ENCODE measurements around the gene ARL4A. TPM values are rescaled to one million over a fixed set of nuclear protein-coding genes. Genes with fewer than 3 reads are reported as not detected.
"Not testable (repeated sequence)": the region's sequence is repeated elsewhere in the genome, so short reads cannot be mapped to it uniquely, and the experiment has no call there.

Gene ARL4A
- total and polyA plus RNA-seq, 11 donors = 10.5 to 25.9 (median 14.5) TPM

DNA sequence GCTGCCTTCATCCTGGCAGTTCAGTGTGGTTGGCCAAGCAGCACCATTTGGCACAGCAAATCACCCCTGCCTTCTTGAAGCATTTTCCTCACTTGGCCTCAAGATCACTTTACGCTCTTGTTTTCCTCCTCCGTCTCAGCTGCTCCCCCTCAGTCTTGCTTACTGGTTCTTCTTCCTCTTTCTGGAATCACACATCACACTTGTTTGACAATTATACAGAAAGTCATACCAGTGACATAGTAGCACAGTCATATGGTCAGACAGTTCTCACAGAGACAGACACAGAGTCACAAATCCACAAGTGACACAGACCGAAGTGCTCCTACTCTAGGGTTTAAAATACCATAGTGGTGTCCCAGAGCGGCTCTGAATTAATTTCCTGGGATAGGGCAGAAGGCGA lies 43.8 kb upstream of the ARL4A start:
- no peak for TF ChIP-seq POLR2A (IDR thresholded peaks at IDR 0.05)
- no peak for TF ChIP-seq CTCF (IDR thresholded peaks at IDR 0.05)
- no peak overlapping the region for H3K4me3 ChIP-seq
- H3K4me1 ChIP-seq = peaks cover 0 to 5% (median 0%) of the 10 kb centered on the region in 12 donors
- no peak overlapping the region for H3K27ac ChIP-seq
- H3K9me3 ChIP-seq = no peaks in the 10 kb centered on the region
- DNase-seq (no peak), ATAC-seq (no peak)
- intact Hi-C loops (cut with DNase I) = loop anchor here in 3 of 10 donors (5.0 to 10.0 kb wide), 3 partner anchors 34 to 59 kb away; partner anchors contain the start of gene ARL4A (in 1 of the 3)
- WGBS, 4 donors = 87 to 94% (median 89%) methylated on average over 5 of the region's 5 CpGs
- H3K36me3 ChIP-seq = no peaks in the 10 kb centered on the region
- no peaks in the 10 kb centered on the region for H3K27me3 ChIP-seq

- not testable (repeated sequence) for H3K36me3 ChIP-seq, DNase-seq, H3K9me3 ChIP-seq, H3K4me1 ChIP-seq, ATAC-seq, H3K27me3 ChIP-seq, H3K27ac ChIP-seq, H3K4me3 ChIP-seq
- WGBS, 4 donors = 75 to 87% (median 86%) methylated on average over 6 of the region's 6 CpGs
- intact Hi-C loops (cut with DNase I) = loop anchor here in 1 of 10 donors (10.0 kb wide), 1 partner anchor 60 kb away; no protein-coding TSS in a partner anchor
Measured at GRCh38 chr7:12645212-12645611, 42.2 kb upstream of the ARL4A start.

GRCh38 chr7:12646139-12646538 lies 41.3 kb upstream of the ARL4A start:
- ATAC-seq = no peak
- no peaks in the 10 kb centered on the region for H3K9me3 ChIP-seq

GRCh38 chr7:12647364-12648219 lies 39.8 kb upstream of the ARL4A start:
- H3K4me3 ChIP-seq = no peak overlapping the region
- TF ChIP-seq POLR2A (IDR thresholded peaks at IDR 0.05) (no peak), CTCF (IDR thresholded peaks at IDR 0.05) (no peak)
- ATAC-seq (no peak), DNase-seq (no peak)
- no peaks in the 10 kb centered on the region for H3K36me3 ChIP-seq
- no peak overlapping the region for H3K27ac ChIP-seq
- no peaks in the 10 kb centered on the region for H3K27me3 ChIP-seq
- H3K9me3 ChIP-seq = no peaks in the 10 kb centered on the region
- intact Hi-C loops (cut with DNase I) = loop anchor here in 1 of 10 donors (10.0 kb wide), 1 partner anchor 63 kb away; no protein-coding TSS in a partner anchor
- WGBS, 4 donors = 80 to 86% (median 84%) methylated on average over 6 of the region's 6 CpGs
- H3K4me1 ChIP-seq = no peaks in the 10 kb centered on the region

More at GRCh38 chr7:12646139-12646538, 41.3 kb upstream of the ARL4A start:
- H3K27ac ChIP-seq = no peak overlapping the region
- WGBS, 4 donors = 59 to 75% (median 67%) methylated on average over 1 of the region's 1 CpG
- intact Hi-C loops (cut with DNase I) = loop anchor here in 1 of 10 donors (10.0 kb wide), 1 partner anchor 61 kb away; no protein-coding TSS in a partner anchor
- H3K4me3 ChIP-seq = no peak overlapping the region
- no peak for DNase-seq
- no peaks in the 10 kb centered on the region for H3K4me1 ChIP-seq
- TF ChIP-seq POLR2A (IDR thresholded peaks at IDR 0.05) = no peak
- TF ChIP-seq CTCF (IDR thresholded peaks at IDR 0.05) = no peak
- no peaks in the 10 kb centered on the region for H3K36me3 ChIP-seq
- H3K27me3 ChIP-seq = no peaks in the 10 kb centered on the region

Measured in heart left ventricle (tissue), 16 donors.